Fibroblast of peridontal ligament (primary cell): ENCODE data around the gene CXCL17.
"Not testable (repeated sequence)": the region's sequence is repeated elsewhere in the genome, so short reads cannot be mapped to it uniquely, and the experiment has no call there.

Experiments used
- DNase-seq: peaks from one replicate; pipeline ENCODE4 v3.0.0-alpha.2; 2010; ENCODE audit errors: extremely low read depth

Gene CXCL17

GRCh38 chr19:42466521-42467182, 23.9 kb upstream of the CXCL17 start:
- no peak for DNase-seq

GRCh38 chr19:42465827-42466280, 23.1 kb upstream of the CXCL17 start:
- DNase-seq, result no peak

- DNase-seq, result no peak
Observed at GRCh38 chr19:42461700-42462324, 19.1 kb upstream of the CXCL17 start.

- DNase-seq, result not testable (repeated sequence)
Observed at GRCh38 chr19:42461231-42461630, 18.5 kb upstream of the CXCL17 start.

- no peak for DNase-seq
Observed at GRCh38 chr19:42459926-42460325, 17.2 kb upstream of the CXCL17 start.

- DNase-seq, result no peak
Observed at GRCh38 chr19:42455621-42456081, 12.9 kb upstream of the CXCL17 start.

- no peak for DNase-seq
Observed at GRCh38 chr19:42455086-42455485, 12.3 kb upstream of the CXCL17 start.

GRCh38 chr19:42452590-42452989, 9.8 kb upstream of the CXCL17 start:
- DNase-seq, result no peak

GRCh38 chr19:42450314-42450934, 7.7 kb upstream of the CXCL17 start:
- peak; percentile 83 for DNase-seq

- DNase-seq, result not testable (repeated sequence)
Observed at GRCh38 chr19:42448306-42448705, 5.6 kb upstream of the CXCL17 start.

- no peak for DNase-seq
Observed at GRCh38 chr19:42445948-42446347, 3.2 kb upstream of the CXCL17 start.

GRCh38 chr19:42443944-42444398, 1.2 kb upstream of the CXCL17 start:
- DNase-seq, result no peak

- DNase-seq, result no peak
Observed at GRCh38 chr19:42441049-42441445, 1.7 kb downstream of the CXCL17 start.

- DNase-seq, result peak; percentile 61
Observed at GRCh38 chr19:42440357-42441048, 2.2 kb downstream of the CXCL17 start.

GRCh38 chr19:42436006-42436405, 6.7 kb downstream of the CXCL17 start:
- DNase-seq, result peak; percentile 45

GRCh38 chr19:42435316-42435715, 7.4 kb downstream of the CXCL17 start:
- no peak for DNase-seq

- peak; percentile 57 for DNase-seq
Observed at GRCh38 chr19:42433503-42434260, 9.1 kb downstream of the CXCL17 start.

- no peak for DNase-seq
Observed at GRCh38 chr19:42431486-42431885, 11.3 kb downstream of the CXCL17 start.

GRCh38 chr19:42428676-42429075, 14.1 kb downstream of the CXCL17 start:
- DNase-seq, result no peak

- DNase-seq, result no peak
Observed at GRCh38 chr19:42427313-42427712, 15.4 kb downstream of the CXCL17 start, which contains the start of gene LIPE. Gene LIPE (minus strand): TSS chr19:42427388. CDS start chr19:42427149, 239 bp downstream.

GRCh38 chr19:42426643-42427042, 16.1 kb downstream of the CXCL17 start:
- no peak for DNase-seq
